K562 (cell line): Measurements from ENCODE around the gene HOXB8. TPM values are rescaled to one million over a fixed set of nuclear protein-coding genes. Genes with fewer than 3 reads are reported as not detected.

Source experiments
- BRF2 ChIP-seq: IDR thresholded peaks from 3 replicates; pipeline ENCODE4 v1.6.1; 2011; ENCODE audit warnings: borderline replicate concordance, mild to moderate bottlenecking; ENCODE audit not compliant: insufficient read length, insufficient read depth
- CEBPG ChIP-seq, 3 experiments: fragments of 200-800 bp in 1 of 3; sonication (Bioruptor generic) in 1 of 3; sonication (generic) in 1 of 3; formaldehyde crosslinking in 1 of 3; IDR thresholded peaks in 2 of 3; conservative IDR thresholded peaks in 1 of 3; 2 replicates each; pipeline versions ENCODE4 v1.6.1 to v1.8.0; 2016 to 2022; ENCODE audit warnings: missing compliant biosample characterization in 2 of 3, missing genetic modification characterization in 2 of 3, mild to moderate bottlenecking in 1 of 3, missing genetic modification reagents in 1 of 3
- CTBP1 ChIP-seq: fragments of 450-650 bp; IDR thresholded peaks from 2 replicates; pipeline ENCODE4 v1.6.1; 2016; ENCODE audit warnings: borderline replicate concordance
- L3MBTL2 ChIP-seq: fragments of 450-650 bp; IDR thresholded peaks from 2 replicates; pipeline ENCODE4 v1.6.1; 2016; ENCODE audit warnings: mild to moderate bottlenecking, moderate library complexity
- MBD2 ChIP-seq: sonication (generic); IDR thresholded peaks from 2 replicates; pipeline ENCODE4 v1.6.1; 2016; ENCODE audit warnings: low read depth, borderline replicate concordance
- MYC ChIP-seq, 2 experiments: fragments of 250-450 bp in 1 of 2; sonication (Bioruptor Pico) in 1 of 2; IDR thresholded peaks; 2 replicates each; pipeline versions ENCODE4 v1.5.1 to v1.6.1; 2012 to 2021; ENCODE audit warnings: low read depth in 2 of 2, borderline replicate concordance in 1 of 2, improper control_type of control experiment in 1 of 2, low read length in 1 of 2, mild to moderate bottlenecking in 1 of 2, moderate library complexity in 1 of 2
- MYNN ChIP-seq, 2 experiments: sonication (generic); formaldehyde crosslinking in 1 of 2; IDR thresholded peaks; 2 replicates each; pipeline versions ENCODE4 v1.5.0 to v1.6.1; 2016 to 2020; ENCODE audit warnings: antibody characterized with exemption in 1 of 2, missing genetic modification reagents in 1 of 2
- POLR2G ChIP-seq: fragments of 200-400 bp; formaldehyde crosslinking; IDR thresholded peaks from 2 replicates; pipeline ENCODE4 v1.6.1; 2017; ENCODE audit warnings: low read depth, mild to moderate bottlenecking, antibody characterized with exemption, low read length, moderate library complexity
- SMARCB1 ChIP-seq: IDR thresholded peaks from 2 replicates; pipeline ENCODE4 v1.6.1; 2011; ENCODE audit warnings: improper control_type of control experiment, low read depth; ENCODE audit not compliant: insufficient read length
- TFAP4 ChIP-seq: sonication (generic); formaldehyde crosslinking; IDR thresholded peaks from 2 replicates; pipeline ENCODE4 v1.8.0; 2022; ENCODE audit warnings: missing genetic modification reagents, mild to moderate bottlenecking, moderate library complexity, borderline replicate concordance
- TGIF2 ChIP-seq: sonication (generic); formaldehyde crosslinking; IDR thresholded peaks from 2 replicates; pipeline ENCODE4 v1.8.1; 2022; ENCODE audit warnings: mild to moderate bottlenecking, missing genetic modification reagents, moderate library complexity
- ZNF175 ChIP-seq: fragments of 200-800 bp; sonication (Bioruptor generic); IDR thresholded peaks from 2 replicates; pipeline ENCODE4 v1.6.1; 2016; ENCODE audit warnings: low read depth, mild to moderate bottlenecking, missing genetic modification characterization, missing compliant biosample characterization
- polyA plus RNA-seq, 8 experiments: library from polyadenylated mRNA; depleted of rRNA in 4 of 8; stranded (reverse) in 5 of 8; unstranded in 3 of 8; fragments of >200 nt; fragmentation: Nextera tagmentation in 2 of 8; fragmentation: Illumina TruSeq in 1 of 8; extraction: Ambion mirVana in 2 of 8; extraction: Trizol in 1 of 8; gene quantifications; 2 replicates each; pipeline versions ENCODE4 v1.2.1 to v1.2.3, GENCODE V29; 2011 to 2014; ENCODE audit warnings: inconsistent platforms in 1 of 8, missing spikeins in 1 of 8
- total RNA-seq, 7 experiments: library from RNA; depleted of rRNA in 6 of 7; stranded (reverse); fragments of >200 nt in 6 of 7; fragmentation: Illumina TruSeq in 2 of 7; extraction: Trizol in 2 of 7; gene quantifications; 2 replicates each; pipeline versions ENCODE4 v1.2.1 to v1.2.3, GENCODE V29; 2011 to 2021; ENCODE audit warnings: low replicate concordance in 1 of 7
- TF ChIP-seq, protein P1 (sequence below): sonication (generic); formaldehyde crosslinking; IDR thresholded peaks from 2 replicates; pipeline ENCODE4 v1.8.0; 2022; ENCODE audit warnings: mild to moderate bottlenecking, missing genetic modification reagents

Gene HOXB8
- total and polyA plus RNA-seq, 9 of the 15 experiments (the other 6 are each of a cell fraction or from before 2014, with no cell fraction given): 0.52 to 23.8 (median 3.6) TPM

GRCh38 chr17:48630925-48631692 lies 16.0 kb upstream of the HOXB8 start (continued):
- TF ChIP-seq, protein P1, sequence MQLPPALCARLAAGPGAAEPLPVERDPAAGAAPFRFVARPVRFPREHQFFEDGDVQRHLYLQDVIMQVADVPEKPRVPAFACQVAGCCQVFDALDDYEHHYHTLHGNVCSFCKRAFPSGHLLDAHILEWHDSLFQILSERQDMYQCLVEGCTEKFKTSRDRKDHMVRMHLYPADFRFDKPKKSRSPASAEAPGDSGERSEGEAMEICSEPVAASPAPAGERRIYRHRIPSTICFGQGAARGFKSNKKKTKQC: no peak; the same call in 1 of the 2 replicates
- TF ChIP-seq MYC (IDR thresholded peaks at IDR 0.05; ENCODE audit: low read depth, low read length): peak; percentile 59
- no peak for TF ChIP-seq MYC (CRISPR knock-in tag; IDR thresholded peaks at IDR 0.05; ENCODE audit: borderline replicate concordance, low read depth)
- no peak for TF ChIP-seq TFAP4 (CRISPR knock-in tag)
- no peak for TF ChIP-seq BRF2
- peak; percentile 98 for TF ChIP-seq CTBP1
- peak; percentile 49; the same call in 1 of the 2 replicates for TF ChIP-seq MBD2
- no peak for TF ChIP-seq TGIF2 (CRISPR knock-in tag)
- TF ChIP-seq L3MBTL2: peak; percentile 65
- peak; percentile 35 for TF ChIP-seq SMARCB1
- peak; percentile 56 for TF ChIP-seq POLR2G
- TF ChIP-seq ZNF175 (CRISPR knock-in tag): peak; percentile 55; the same call in 1 of the 2 replicates
- TF ChIP-seq MYNN (IDR thresholded peaks at IDR 0.05): peak; percentile 42
- no peak for TF ChIP-seq MYNN (CRISPR knock-in tag; IDR thresholded peaks at IDR 0.05)
- TF ChIP-seq CEBPG (CRISPR knock-in tag; IDR thresholded peaks at IDR 0.05): no peak
- TF ChIP-seq CEBPG (tag; conservative IDR thresholded peaks at IDR 0.05 in 1 of 2, IDR thresholded peaks at IDR 0.05 in 1 of 2): peak in 1 of 2 experiments; percentile 10; a peak in 1 of 4 replicates
- TF ChIP-seq, all 486 proteins: peak for 125
